Gastrocnemius medialis (tissue), 4 donors: ENCODE measurements around the gene LY86. TPM values are rescaled to one million over a fixed set of nuclear protein-coding genes. Genes with fewer than 3 reads are reported as not detected.

Experiments
- ATAC-seq, 2 donors: fragments of 150-250 bp; one replicate each; pipeline ENCODE4 v1.9.1; 2016
- DNase-seq, 2 donors: peaks; one replicate each; pipeline ENCODE4 v3.0.0-alpha.2; 2019
- H3K27ac ChIP-seq, 4 donors: fragments of 200-600 bp; sonication (generic); 1 replicate in 1 of 4; 2 replicates in 3 of 4; pipeline ENCODE4 v1.5.1; 2016 to 2018; ENCODE audit warnings: mild to moderate bottlenecking in 2 of 4, moderate library complexity in 1 of 4
- H3K27me3 ChIP-seq, 3 donors: fragments of 200-600 bp; sonication (generic) in 2 of 3; 1 replicate in 1 of 3; 2 replicates in 2 of 3; pipeline versions ENCODE4 v1.5.1 to v1.6.0; 2016 to 2019; ENCODE audit warnings: mild to moderate bottlenecking in 1 of 3, moderate library complexity in 1 of 3
- H3K36me3 ChIP-seq, 2 donors: fragments of 200-600 bp; sonication (generic) in 1 of 2; one replicate each; pipeline ENCODE4 v1.5.1; 2017 to 2018
- H3K4me1 ChIP-seq, 2 donors: fragments of 200-600 bp; sonication (generic) in 1 of 2; one replicate each; pipeline ENCODE4 v1.5.1; 2016 to 2017; ENCODE audit warnings: mild to moderate bottlenecking in 2 of 2
- H3K4me3 ChIP-seq, 4 donors: fragments of 200-600 bp; sonication (generic) in 3 of 4; 1 replicate in 1 of 4; 2 replicates in 3 of 4; pipeline ENCODE4 v1.5.1; 2016 to 2019; ENCODE audit warnings: mild to moderate bottlenecking in 2 of 4
- H3K9me3 ChIP-seq, 3 donors: fragments of 200-600 bp; sonication (generic) in 2 of 3; 1 replicate in 1 of 3; 2 replicates in 2 of 3; pipeline ENCODE4 v1.5.1; 2016 to 2019
- CTCF ChIP-seq, 5 experiments: fragments of 450-650 bp in 3 of 5; fragments of 200-600 bp in 2 of 5; sonication (generic) in 2 of 5; IDR thresholded peaks in 4 of 5; conservative IDR thresholded peaks in 1 of 5; 1 replicate in 4 of 5; 2 replicates in 1 of 5; pipeline ENCODE4 v1.5.1; 2016 to 2019; ENCODE audit warnings: antibody characterized with exemption in 5 of 5, mild to moderate bottlenecking in 3 of 5, moderate library complexity in 3 of 5
- POLR2A ChIP-seq, 2 donors: fragments of 450-650 bp; IDR thresholded peaks; one replicate each; pipeline ENCODE4 v1.6.1; 2017; ENCODE audit warnings: antibody characterized with exemption in 2 of 2, mild to moderate bottlenecking in 2 of 2, moderate library complexity in 2 of 2
- in situ Hi-C, 4 donors: fragments of 200-750 bp; cut with MboI; loops; one replicate each; pipeline versions ENCODE4 v1.15.0 to v1.8.0; 2017; ENCODE audit warnings: low sequenced_read_pairs in 4 of 4
- intact Hi-C: fragments of 100-400 bp; cut with DNase I; formaldehyde crosslinking; loops from one replicate; pipeline ENCODE4 v1.15.1; 2023; ENCODE audit warnings: low total_unique reads
- total RNA-seq, 4 donors: library from RNA; depleted of rRNA; stranded (reverse); fragments of >200 nt; gene quantifications; one replicate each; pipeline versions ENCODE4 v1.1.0 to v1.2.3, GENCODE V29; 2016

The LY86 gene
- total RNA-seq, 4 donors from 2014 or later: 0.49 to 1.3 TPM; not detected in 2

- Histone ChIP-seq H3K27me3 (no peaks in the 10 kb centered on the region), H3K4me1 (peaks cover 21 to 32% of the 10 kb centered on the region in 2 donors), H3K27ac (peak overlapping the region in 1 of 4 donors; percentile 11), H3K4me3 (no peak overlapping the region), H3K9me3 (no peaks in the 10 kb centered on the region), H3K36me3 (no peaks in the 10 kb centered on the region)
- intact Hi-C loops (no loop called here), in situ Hi-C loops (loop anchor here (25.0 kb wide), 2 partner anchors 537 to 912 kb away; no protein-coding TSS in a partner anchor)
- no peak for TF ChIP-seq CTCF (IDR thresholded peaks at IDR 0.05 in 4 of 5, conservative IDR thresholded peaks at IDR 0.05 in 1 of 5)
- TF ChIP-seq POLR2A (IDR thresholded peaks at IDR 0.05): no peak
- DNase-seq (peak; percentile 35 to 70), ATAC-seq (peak; percentile 65 to 75)
Measured at GRCh38 chr6:6699741-6700367, 111.3 kb downstream of the LY86 start.

- Histone ChIP-seq H3K4me1 (peaks cover 18 to 30% of the 10 kb centered on the region in 2 donors), H3K27ac (no peak overlapping the region), H3K9me3 (no peaks in the 10 kb centered on the region), H3K36me3 (no peaks in the 10 kb centered on the region), H3K27me3 (no peaks in the 10 kb centered on the region), H3K4me3 (no peak overlapping the region)
- ATAC-seq (no peak), DNase-seq (no peak)
- in situ Hi-C loops (no loop called here), intact Hi-C loops (no loop called here)
- no peak for TF ChIP-seq POLR2A (IDR thresholded peaks at IDR 0.05)
- TF ChIP-seq CTCF (IDR thresholded peaks at IDR 0.05 in 4 of 5, conservative IDR thresholded peaks at IDR 0.05 in 1 of 5): no peak
Measured at GRCh38 chr6:6700407-6701270, 112.1 kb downstream of the LY86 start.

DNA sequence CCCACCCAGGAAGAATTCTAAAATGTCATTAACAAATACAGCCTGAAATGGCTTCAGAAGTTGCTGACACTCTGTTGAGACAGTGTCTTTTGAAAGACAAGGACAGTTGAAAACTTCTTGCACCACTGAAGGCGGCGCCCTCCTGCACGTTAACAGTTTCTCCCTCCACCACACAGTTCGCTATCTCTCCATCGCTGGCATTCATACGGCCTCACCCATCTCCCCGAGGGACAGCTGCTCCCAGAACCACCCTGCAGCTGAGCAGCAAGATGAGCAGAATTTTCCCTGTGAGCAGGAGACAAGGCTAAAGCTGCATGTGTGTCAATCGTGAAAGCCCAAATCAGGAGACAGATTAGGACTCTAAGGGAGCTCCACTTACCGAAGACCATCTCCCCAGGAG, 113.3 kb downstream of the LY86 start:
- no peak for TF ChIP-seq POLR2A (IDR thresholded peaks at IDR 0.05)
- TF ChIP-seq CTCF (IDR thresholded peaks at IDR 0.05 in 4 of 5, conservative IDR thresholded peaks at IDR 0.05 in 1 of 5): no peak
- H3K4me1 ChIP-seq: peaks cover 8 to 18% of the 10 kb centered on the region in 2 donors
- H3K36me3 ChIP-seq: no peaks in the 10 kb centered on the region
- in situ Hi-C loops: no loop called here
- H3K27me3 ChIP-seq: no peaks in the 10 kb centered on the region
- intact Hi-C loops: no loop called here
- H3K27ac ChIP-seq: no peak overlapping the region
- H3K9me3 ChIP-seq: no peaks in the 10 kb centered on the region
- no peak overlapping the region for H3K4me3 ChIP-seq
- DNase-seq: no peak
- ATAC-seq: no peak

DNA sequence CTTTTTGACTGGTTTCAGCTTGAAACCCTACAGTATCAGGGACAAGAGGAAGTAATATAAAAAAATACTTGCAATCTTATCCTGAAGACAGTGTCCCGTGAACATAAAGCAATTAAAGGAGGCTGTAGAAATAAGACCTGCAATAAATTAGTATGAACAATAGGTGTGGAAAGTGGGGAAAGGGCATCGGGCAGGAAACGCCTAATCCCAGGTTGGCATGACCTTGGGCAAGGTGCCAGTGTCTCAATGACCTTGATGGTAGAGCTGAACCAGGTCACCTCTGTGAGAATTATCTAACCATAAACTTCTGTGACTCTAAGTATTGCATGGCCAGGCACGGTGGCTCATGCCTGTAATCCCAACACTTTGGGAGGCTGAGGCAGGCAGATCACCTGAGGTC, 115.2 kb downstream of the LY86 start:
- no peak for ATAC-seq
- Histone ChIP-seq H3K9me3 (no peaks in the 10 kb centered on the region), H3K4me1 (peaks cover 8 to 14% of the 10 kb centered on the region in 2 donors), H3K36me3 (no peaks in the 10 kb centered on the region), H3K27ac (no peak overlapping the region), H3K27me3 (no peaks in the 10 kb centered on the region), H3K4me3 (no peak overlapping the region)
- TF ChIP-seq CTCF (IDR thresholded peaks at IDR 0.05 in 4 of 5, conservative IDR thresholded peaks at IDR 0.05 in 1 of 5) (no peak), POLR2A (IDR thresholded peaks at IDR 0.05) (no peak)
- intact Hi-C loops (no loop called here), in situ Hi-C loops (no loop called here)
- DNase-seq: no peak
